Esophagus (tissue), 2 donors: Measurements from ENCODE around the gene NFE2. TPM values are rescaled to one million over a fixed set of nuclear protein-coding genes. Genes with fewer than 3 reads are reported as not detected.
A peak's percentile ranks its signal among the peaks of the same experiment; 100 is the strongest.

Source experiments
- H3K27ac ChIP-seq, 2 donors: one replicate each; pipeline ENCODE4 v1.5.1; 2013; ENCODE audit warnings: low read depth in 2 of 2, mild to moderate bottlenecking in 2 of 2, inconsistent platforms in 1 of 2, low read length in 1 of 2, moderate library complexity in 1 of 2
- H3K27me3 ChIP-seq, 2 donors: one replicate each; pipeline ENCODE4 v1.6.1; 2013; ENCODE audit warnings: low read length in 2 of 2, control low read depth in 1 of 2, mild to moderate bottlenecking in 1 of 2; ENCODE audit not compliant: insufficient read depth in 2 of 2, control insufficient read depth in 1 of 2
- H3K36me3 ChIP-seq, 2 donors: one replicate each; pipeline ENCODE4 v1.6.1; 2013; ENCODE audit warnings: low read length in 1 of 2; ENCODE audit not compliant: control insufficient read depth in 2 of 2, insufficient read depth in 2 of 2
- H3K4me1 ChIP-seq, 2 donors: one replicate each; pipeline ENCODE4 v1.6.1; 2013; ENCODE audit warnings: low read length in 1 of 2; ENCODE audit not compliant: control insufficient read depth in 2 of 2, insufficient read depth in 2 of 2
- H3K4me3 ChIP-seq, 2 donors: one replicate each; pipeline ENCODE4 v1.5.1; 2013; ENCODE audit warnings: low read length in 2 of 2, mild to moderate bottlenecking in 2 of 2, low read depth in 1 of 2, moderate library complexity in 1 of 2
- H3K9me3 ChIP-seq, 2 donors: one replicate each; pipeline ENCODE4 v1.6.1; 2013; ENCODE audit warnings: mild to moderate bottlenecking in 2 of 2, low read depth in 1 of 2, low read length in 1 of 2, moderate library complexity in 1 of 2; ENCODE audit not compliant: control insufficient read depth in 2 of 2, insufficient read depth in 1 of 2
- WGBS, 2 donors: extraction: QIAGEN DNeasy Blood & Tissue Kit; methylation state at CpG; one replicate each; pipeline ENCODE4 v1.1.7; 2013; 5-methylcytosine and 5-hydroxymethylcytosine counted together
- polyA plus RNA-seq, 2 donors: library from polyadenylated mRNA; stranded (reverse); fragments of 200-250 nt; gene quantifications; one replicate each; pipeline ENCODE4 v1.2.3, GENCODE V29; 2013
- donor health status: healthy with polysubstance abuse.
- donor health status: Bipolar disorder and iron deficiency.

The NFE2 gene
- polyA plus RNA-seq = under 1 TPM; 0.08 to 0.09 TPM

GRCh38 chr12:54300732-54301427 is at the start of gene NFE2:
Gene NFE2, minus strand, starts transcription at chr12:54301015. Its CDS starts 5,767 bp downstream, at chr12:54295248.
- H3K4me3 ChIP-seq = no peak within 1 kb of the TSS

GRCh38 chr12:54349679-54350078 is 48.9 kb upstream of the NFE2 start:
- Histone ChIP-seq H3K27me3 (no peaks in the 10 kb centered on the region), H3K27ac (no peak overlapping the region), H3K36me3 (peaks cover 16 to 17% of the 10 kb centered on the region in 2 donors), H3K4me1 (peaks cover 0 to 3% of the 10 kb centered on the region in 2 donors), H3K4me3 (no peak overlapping the region), H3K9me3 (no peaks in the 10 kb centered on the region)

More at GRCh38 chr12:54300732-54301427, at the start of gene NFE2:
- Histone ChIP-seq H3K9me3 (no peaks in the 10 kb centered on the region), H3K27me3 (no peaks in the 10 kb centered on the region), H3K4me1 (peaks cover 5 to 7% of the 10 kb centered on the region in 2 donors), H3K36me3 (no peaks in the 10 kb centered on the region), H3K27ac (peak within 1 kb of the TSS in 1 of 2 donors; percentile 3)
- 5 to 10% methylated on average over 25 to 26 of the region's 26 CpGs for WGBS, 2 donors

- H3K4me3 ChIP-seq = no peak overlapping the region
- WGBS, 2 donors = 88 to 89% methylated on average over 4 of the region's 4 CpGs
- H3K27me3 ChIP-seq = no peaks in the 10 kb centered on the region
- H3K4me1 ChIP-seq = peaks cover 0 to 3% of the 10 kb centered on the region in 2 donors
- H3K36me3 ChIP-seq = peaks cover 16 to 17% of the 10 kb centered on the region in 2 donors
- no peaks in the 10 kb centered on the region for H3K9me3 ChIP-seq
- H3K27ac ChIP-seq = no peak overlapping the region
These were observed 48.2 kb upstream of the NFE2 start for GRCh38 chr12:54349036-54349435.

GRCh38 chr12:54341378-54342300 is 40.8 kb upstream of the NFE2 start:
- Histone ChIP-seq H3K9me3 (no peaks in the 10 kb centered on the region), H3K4me3 (no peak overlapping the region), H3K36me3 (peaks cover 12 to 13% of the 10 kb centered on the region in 2 donors), H3K27ac (no peak overlapping the region), H3K27me3 (no peaks in the 10 kb centered on the region), H3K4me1 (no peaks in the 10 kb centered on the region)
- WGBS, 2 donors = 83 to 86% methylated on average over 9 of the region's 9 CpGs

- Histone ChIP-seq H3K4me1 (no peaks in the 10 kb centered on the region), H3K9me3 (no peaks in the 10 kb centered on the region), H3K27me3 (no peaks in the 10 kb centered on the region), H3K27ac (no peak overlapping the region), H3K4me3 (no peak overlapping the region), H3K36me3 (peaks cover 12 to 13% of the 10 kb centered on the region in 2 donors)
- 83 to 92% methylated on average over 7 of the region's 7 CpGs for WGBS, 2 donors
These were observed 40.0 kb upstream of the NFE2 start for GRCh38 chr12:54340846-54341245.

- H3K27ac ChIP-seq = no peak overlapping the region
- H3K27me3 ChIP-seq = no peaks in the 10 kb centered on the region
- peaks cover 12 to 13% of the 10 kb centered on the region in 2 donors for H3K36me3 ChIP-seq
- no peaks in the 10 kb centered on the region for H3K9me3 ChIP-seq
- 84 to 86% methylated on average over 4 of the region's 4 CpGs for WGBS, 2 donors
- H3K4me1 ChIP-seq = no peaks in the 10 kb centered on the region
- H3K4me3 ChIP-seq = no peak overlapping the region
These were observed 38.0 kb upstream of the NFE2 start for GRCh38 chr12:54338698-54339296.

GRCh38 chr12:54337854-54338650 is 37.2 kb upstream of the NFE2 start:
- H3K36me3 ChIP-seq = peaks cover 9% of the 10 kb centered on the region in 2 donors
- H3K27me3 ChIP-seq = no peaks in the 10 kb centered on the region
- 42 to 54% methylated on average over 3 of the region's 3 CpGs for WGBS, 2 donors
- H3K27ac ChIP-seq = peak overlapping the region in 1 of 2 donors; percentile 16
- no peaks in the 10 kb centered on the region for H3K4me1 ChIP-seq
- H3K9me3 ChIP-seq = no peaks in the 10 kb centered on the region
- no peak overlapping the region for H3K4me3 ChIP-seq

- H3K4me3 ChIP-seq = no peak overlapping the region
- peaks cover 4 to 7% of the 10 kb centered on the region in 2 donors for H3K36me3 ChIP-seq
- H3K27ac ChIP-seq = no peak overlapping the region
- H3K4me1 ChIP-seq = no peaks in the 10 kb centered on the region
- H3K9me3 ChIP-seq = no peaks in the 10 kb centered on the region
- no peaks in the 10 kb centered on the region for H3K27me3 ChIP-seq
- 45 to 69% methylated on average over 3 of the region's 3 CpGs for WGBS, 2 donors
These were observed 36.5 kb upstream of the NFE2 start for GRCh38 chr12:54337280-54337842.
